Testis (tissue), 3 donors: Measurements from ENCODE around the gene RANBP17. TPM values are rescaled to one million over a fixed set of nuclear protein-coding genes. Genes with fewer than 3 reads are reported as not detected.

Experiments used
- DNase-seq: peaks from one replicate; pipeline ENCODE4 v3.0.0-alpha.2; 2019
- H3K27ac ChIP-seq, 2 donors: fragments of 200-600 bp; sonication (generic); one replicate each; pipeline ENCODE4 v1.5.1; 2019
- H3K27me3 ChIP-seq: fragments of 200-600 bp; sonication (generic); one replicate; pipeline ENCODE4 v1.5.1; 2019
- H3K36me3 ChIP-seq: fragments of 200-600 bp; sonication (generic); one replicate; pipeline ENCODE4 v1.5.1; 2017; ENCODE audit warnings: low read depth; ENCODE audit errors: missing control alignments
- H3K4me1 ChIP-seq: fragments of 200-600 bp; sonication (generic); one replicate; pipeline ENCODE4 v1.5.1; 2019
- H3K4me3 ChIP-seq, 2 donors: fragments of 200-600 bp; sonication (generic); one replicate each; pipeline ENCODE4 v1.5.1; 2017 to 2019
- H3K9me3 ChIP-seq: fragments of 200-600 bp; sonication (generic); one replicate; pipeline ENCODE4 v1.5.1; 2017
- CTCF ChIP-seq, 3 experiments: fragments of 450-650 bp in 2 of 3; fragments of 200-600 bp in 1 of 3; sonication (generic) in 1 of 3; IDR thresholded peaks; one replicate each; pipeline ENCODE4 v1.5.1; 2016 to 2019; ENCODE audit warnings: antibody characterized with exemption in 3 of 3, mild to moderate bottlenecking in 2 of 3, moderate library complexity in 1 of 3
- POLR2A ChIP-seq: fragments of 450-650 bp; IDR thresholded peaks from one replicate; pipeline ENCODE4 v1.6.1; 2017; ENCODE audit warnings: antibody characterized with exemption, mild to moderate bottlenecking, moderate library complexity
- WGBS, 2 donors: methylation state at CpG; one replicate each; pipeline ENCODE4 v1.1.5; 2018; 5-methylcytosine and 5-hydroxymethylcytosine counted together
- intact Hi-C: fragments of 100-400 bp; cut with DNase I; formaldehyde crosslinking; loops from one replicate; pipeline ENCODE4 v1.15.1; 2023; ENCODE audit warnings: low total_unique reads
- polyA plus RNA-seq: library from polyadenylated mRNA; stranded (reverse); fragments of 350-450 nt; fragmentation: Illumina TruSeq; extraction: RNeasy Lipid Tissue Mini Kit (QIAGEN cat#74804); gene quantifications from one replicate; pipeline ENCODE4 v1.2.3, GENCODE V29; 2014; ENCODE audit warnings: low read depth, low replicate concordance; ENCODE audit not compliant: insufficient read depth
- total RNA-seq, 2 donors: library from RNA; depleted of rRNA; stranded (reverse); fragments of >200 nt; gene quantifications; one replicate each; pipeline ENCODE4 v1.2.3, GENCODE V29; 2016

RANBP17 gene
- total and polyA plus RNA-seq, 3 donors from 2014 or later: 34.1 to 63.9 (median 58.2) TPM

GRCh38 chr5:171221916-171222315 is 360.1 kb downstream of the RANBP17 start:
- no peak overlapping the region for H3K27ac ChIP-seq
- intact Hi-C loops: no loop called here
- H3K27me3 ChIP-seq: no peaks in the 10 kb centered on the region
- no peaks in the 10 kb centered on the region for H3K36me3 ChIP-seq
- no peaks in the 10 kb centered on the region for H3K9me3 ChIP-seq
- TF ChIP-seq POLR2A (no peak), CTCF (IDR thresholded peaks at IDR 0.05) (no peak)
- WGBS, 2 donors: 92% methylated on average over 2 of the region's 2 CpGs
- DNase-seq: no peak
- no peaks in the 10 kb centered on the region for H3K4me1 ChIP-seq
- no peak overlapping the region for H3K4me3 ChIP-seq

- no peaks in the 10 kb centered on the region for H3K9me3 ChIP-seq
- H3K27me3 ChIP-seq: no peaks in the 10 kb centered on the region
- no peaks in the 10 kb centered on the region for H3K36me3 ChIP-seq
- no peak overlapping the region for H3K4me3 ChIP-seq
- H3K4me1 ChIP-seq: no peaks in the 10 kb centered on the region
- no peak for TF ChIP-seq CTCF (IDR thresholded peaks at IDR 0.05)
- no peak for TF ChIP-seq POLR2A
- DNase-seq: no peak
- H3K27ac ChIP-seq: no peak overlapping the region
- WGBS, 2 donors: 88 to 89% methylated on average over 1 of the region's 1 CpG
- intact Hi-C loops: no loop called here
These were observed 362.1 kb downstream of the RANBP17 start for GRCh38 chr5:171223927-171224326.

- no peaks in the 10 kb centered on the region for H3K27me3 ChIP-seq
- H3K4me3 ChIP-seq: no peak overlapping the region
- no peak overlapping the region for H3K27ac ChIP-seq
- H3K9me3 ChIP-seq: no peaks in the 10 kb centered on the region
- intact Hi-C loops: no loop called here
- no peaks in the 10 kb centered on the region for H3K4me1 ChIP-seq
- H3K36me3 ChIP-seq: no peaks in the 10 kb centered on the region
- DNase-seq: no peak
- WGBS, 2 donors: 91 to 95% methylated on average over 5 of the region's 5 CpGs
- TF ChIP-seq CTCF (IDR thresholded peaks at IDR 0.05) (no peak), POLR2A (no peak)
These were observed 364.4 kb downstream of the RANBP17 start for GRCh38 chr5:171226096-171226754.

GRCh38 chr5:171226864-171227263 is 365.0 kb downstream of the RANBP17 start:
- intact Hi-C loops: no loop called here
- no peak overlapping the region for H3K4me3 ChIP-seq
- no peak for TF ChIP-seq CTCF (IDR thresholded peaks at IDR 0.05)
- TF ChIP-seq POLR2A: no peak
- DNase-seq: no peak
- H3K27ac ChIP-seq: no peak overlapping the region
- no peaks in the 10 kb centered on the region for H3K36me3 ChIP-seq
- no peaks in the 10 kb centered on the region for H3K4me1 ChIP-seq
- 88 to 100% methylated on average over 1 of the region's 1 CpG for WGBS, 2 donors
- no peaks in the 10 kb centered on the region for H3K9me3 ChIP-seq
- H3K27me3 ChIP-seq: no peaks in the 10 kb centered on the region

GRCh38 chr5:171236651-171237050 is 374.8 kb downstream of the RANBP17 start:
- no peak for DNase-seq
- no peak for TF ChIP-seq POLR2A
- no peak for TF ChIP-seq CTCF (IDR thresholded peaks at IDR 0.05)
- intact Hi-C loops: no loop called here
- Histone ChIP-seq H3K27ac (no peak overlapping the region), H3K27me3 (no peaks in the 10 kb centered on the region), H3K4me3 (no peak overlapping the region), H3K4me1 (no peaks in the 10 kb centered on the region), H3K9me3 (no peaks in the 10 kb centered on the region), H3K36me3 (no peaks in the 10 kb centered on the region)
- WGBS, 2 donors: 61 to 83% methylated on average over 1 of the region's 1 CpG
